Superior temporal gyrus (tissue), 1 donor: ENCODE measurements around the gene PIAS4.

ENCODE experiments used
- DNase-seq: peaks from one replicate; pipeline ENCODE4 v3.0.0-alpha.2; 2016; ENCODE audit errors: extremely low spot score

Gene PIAS4

GRCh38 chr19:4042731-4043082 lies 35.2 kb downstream of the PIAS4 start:
- DNase-seq: no peak

- DNase-seq: no peak
Observed at GRCh38 chr19:4043401-4043800, 35.9 kb downstream of the PIAS4 start.

- no peak for DNase-seq
Observed at GRCh38 chr19:4043966-4044715, 36.6 kb downstream of the PIAS4 start.

GRCh38 chr19:4044990-4045465 lies 37.5 kb downstream of the PIAS4 start:
- DNase-seq: no peak

GRCh38 chr19:4045597-4046361 lies 38.2 kb downstream of the PIAS4 start:
- no peak for DNase-seq

- no peak for DNase-seq
Observed at GRCh38 chr19:4046362-4046691, 38.8 kb downstream of the PIAS4 start.

- DNase-seq: no peak
Observed at GRCh38 chr19:4046946-4047683, 39.6 kb downstream of the PIAS4 start.

- DNase-seq: no peak
Observed at GRCh38 chr19:4049432-4049831, 41.9 kb downstream of the PIAS4 start.

GRCh38 chr19:4051175-4052101 lies 43.9 kb downstream of the PIAS4 start:
- no peak for DNase-seq

GRCh38 chr19:4052114-4052992 lies 44.8 kb downstream of the PIAS4 start:
- no peak for DNase-seq

GRCh38 chr19:4052993-4053422 lies 45.5 kb downstream of the PIAS4 start:
- no peak for DNase-seq

- no peak for DNase-seq
Observed at GRCh38 chr19:4053423-4054324, 46.1 kb downstream of the PIAS4 start.

GRCh38 chr19:4054441-4055208 lies 47.1 kb downstream of the PIAS4 start:
- DNase-seq: no peak

- DNase-seq: no peak
Observed at GRCh38 chr19:4055209-4055552, 47.6 kb downstream of the PIAS4 start.

GRCh38 chr19:4057931-4058692 lies 50.6 kb downstream of the PIAS4 start:
- no peak for DNase-seq

GRCh38 chr19:4058693-4059452 lies 51.3 kb downstream of the PIAS4 start:
- DNase-seq: peak; percentile 81

GRCh38 chr19:4059453-4059871 lies 51.9 kb downstream of the PIAS4 start:
- DNase-seq: no peak
